ENCODE measurements around the gene EPN2. TPM values are rescaled to one million over a fixed set of nuclear protein-coding genes. Genes with fewer than 3 reads are reported as not detected.

EPN2 gene
- total and polyA plus RNA-seq, 10 of the 15 experiments (the other 5 are each of a cell fraction or from before 2014, with no cell fraction given), result 0.26 to 8.4 (median 4.7) TPM

GRCh38 chr17:19377602-19378415 is 140.6 kb downstream of the EPN2 start (continued):
- TF ChIP-seq ZBTB40 (IDR thresholded peaks at IDR 0.05; ENCODE audit: borderline replicate concordance) (peak; percentile 95), SMAD1 (IDR thresholded peaks at IDR 0.05; ENCODE audit: low read depth, partially characterized antibody) (peak; percentile 59), MTA3 (IDR thresholded peaks at IDR 0.05; ENCODE audit: borderline replicate concordance, low read length) (no peak), MLLT1 (IDR thresholded peaks at IDR 0.05) (peak; percentile 72; the same call in 1 of the 2 replicates), RB1 (IDR thresholded peaks at IDR 0.05; ENCODE audit: borderline replicate concordance) (peak; percentile 32; the same call in 1 of the 2 replicates), EP300 (IDR thresholded peaks at IDR 0.05; ENCODE audit: borderline replicate concordance in 1 of 2, control insufficient read depth in 1 of 2, low read depth in 2 of 2, low read length in 2 of 2) (peak in 1 of 2 experiments; percentile 20; a peak in 1 of 4 replicates), NKRF (conservative IDR thresholded peaks at IDR 0.05) (0 out of 2 replicates have a peak, but pooled peaks have one; percentile 10), POU2F2 (IDR thresholded peaks at IDR 0.05; ENCODE audit: borderline replicate concordance, low read depth, low read length) (peak; percentile 25; the same call in 1 of the 3 replicates), PAX5 (IDR thresholded peaks at IDR 0.05; ENCODE audit: borderline replicate concordance, low read depth, low read length) (peak; percentile 34; the same call in 1 of the 2 replicates), MYB (IDR thresholded peaks at IDR 0.05; ENCODE audit: borderline replicate concordance, low read depth, low read length) (no peak), ZBED1 (IDR thresholded peaks at IDR 0.05; ENCODE audit: borderline replicate concordance) (no peak), HDAC2 (IDR thresholded peaks at IDR 0.05) (no peak), SMC3 (IDR thresholded peaks at IDR 0.05; ENCODE audit: borderline replicate concordance, low read length) (no peak), STAT1 (conservative IDR thresholded peaks at IDR 0.05) (0 out of 2 replicates have a peak, but pooled peaks have one; percentile 15), ZNF24 (IDR thresholded peaks at IDR 0.05) (no peak), RAD51 (IDR thresholded peaks at IDR 0.05) (no peak), ZNF217 (IDR thresholded peaks at IDR 0.05) (no peak), PML (IDR thresholded peaks at IDR 0.05; ENCODE audit: low read length) (peak; percentile 90; the same call in 1 of the 2 replicates), KAT2A (conservative IDR thresholded peaks at IDR 0.05; ENCODE audit: control insufficient read depth, low read depth, low read length) (no peak)

Data from GM12878 (cell line).